Sigmoid colon (tissue), 7 donors: ENCODE measurements around the gene SPTLC2. TPM values are rescaled to one million over a fixed set of nuclear protein-coding genes. Genes with fewer than 3 reads are reported as not detected.
"Not testable (repeated sequence)": the region's sequence is repeated elsewhere in the genome, so short reads cannot be mapped to it uniquely, and the experiment has no call there.

Experiments used
- DNase-seq: peaks from one replicate; pipeline ENCODE4 v3.0.0-alpha.2; 2019
- H3K27ac ChIP-seq, 4 donors: fragments of 200-600 bp; sonication (generic); one replicate each; pipeline ENCODE4 v1.5.1; 2016 to 2019; ENCODE audit warnings: mild to moderate bottlenecking in 1 of 4
- H3K27me3 ChIP-seq, 3 donors: fragments of 200-600 bp; sonication (generic); one replicate each; pipeline ENCODE4 v1.5.1; 2019; ENCODE audit warnings: mild to moderate bottlenecking in 1 of 3
- H3K36me3 ChIP-seq, 4 donors: fragments of 200-600 bp; sonication (generic); one replicate each; pipeline ENCODE4 v1.5.1; 2016 to 2019
- H3K4me1 ChIP-seq, 4 donors: fragments of 200-600 bp; sonication (generic); one replicate each; pipeline ENCODE4 v1.5.1; 2017 to 2019
- H3K4me3 ChIP-seq, 4 donors: fragments of 200-600 bp; sonication (generic); one replicate each; pipeline ENCODE4 v1.5.1; 2017 to 2019; ENCODE audit warnings: mild to moderate bottlenecking in 2 of 4, moderate library complexity in 1 of 4
- H3K9me3 ChIP-seq, 4 donors: fragments of 200-600 bp in 3 of 4; sonication (generic) in 3 of 4; one replicate each; pipeline versions ENCODE4 v1.5.1 to v1.6.1; 2013 to 2019
- CTCF ChIP-seq, 4 experiments: fragments of 450-650 bp in 3 of 4; fragments of 200-600 bp in 1 of 4; IDR thresholded peaks; one replicate each; pipeline ENCODE4 v1.5.1; 2016 to 2019; ENCODE audit warnings: antibody characterized with exemption in 4 of 4, mild to moderate bottlenecking in 3 of 4, moderate library complexity in 2 of 4
- EP300 ChIP-seq, 4 donors: sonication (generic); formaldehyde crosslinking; IDR thresholded peaks; one replicate each; pipeline ENCODE4 v1.6.1; 2017; ENCODE audit warnings: antibody characterized with exemption in 4 of 4
- POLR2A ChIP-seq, 2 donors: fragments of 450-650 bp; IDR thresholded peaks; one replicate each; pipeline ENCODE4 v1.6.1; 2016; ENCODE audit warnings: antibody characterized with exemption in 2 of 2, mild to moderate bottlenecking in 2 of 2, moderate library complexity in 2 of 2
- POLR2AphosphoS5 ChIP-seq, 4 donors: sonication (generic); formaldehyde crosslinking; IDR thresholded peaks; one replicate each; pipeline ENCODE4 v1.6.1; 2017; ENCODE audit warnings: antibody characterized with exemption in 4 of 4
- WGBS, 2 donors: extraction: QIAGEN DNeasy Blood & Tissue Kit; methylation state at CpG; one replicate each; pipeline ENCODE4 v1.1.7; 2013; 5-methylcytosine and 5-hydroxymethylcytosine counted together
- intact Hi-C: fragments of 100-400 bp; cut with DNase I; formaldehyde crosslinking; loops from one replicate; pipeline ENCODE4 v1.15.1; 2023
- polyA plus RNA-seq, 3 donors: library from polyadenylated mRNA; stranded (reverse); fragments of 200-250 nt; gene quantifications; one replicate each; pipeline ENCODE4 v1.2.3, GENCODE V29; 2013
- total RNA-seq, 4 donors: library from RNA; depleted of rRNA; stranded (reverse); fragments of >200 nt; gene quantifications; one replicate each; pipeline ENCODE4 v1.1.0, GENCODE V29; 2016
- donor health status: healthy with polysubstance abuse.
- donor health status: Bipolar disorder and iron deficiency.
- donor health status: healthy.

Gene SPTLC2
- total and polyA plus RNA-seq, 7 donors = 2.8 to 27.6 (median 14.6) TPM

GRCh38 chr14:77529963-77530362 lies 86.5 kb downstream of the SPTLC2 start:
- H3K27ac ChIP-seq = no peak overlapping the region
- no peak for DNase-seq
- no peaks in the 10 kb centered on the region for H3K9me3 ChIP-seq
- intact Hi-C loops = no loop called here
- H3K27me3 ChIP-seq = no peaks in the 10 kb centered on the region
- H3K4me3 ChIP-seq = no peak overlapping the region
- TF ChIP-seq POLR2AphosphoS5 (IDR thresholded peaks at IDR 0.05) = no peak
- TF ChIP-seq CTCF (IDR thresholded peaks at IDR 0.05) = no peak
- TF ChIP-seq EP300 (IDR thresholded peaks at IDR 0.05) = no peak
- no peak for TF ChIP-seq POLR2A (IDR thresholded peaks at IDR 0.05)
- H3K4me1 ChIP-seq = peaks cover 0 to 12% (median 4%) of the 10 kb centered on the region in 4 donors
- no peaks in the 10 kb centered on the region for H3K36me3 ChIP-seq

- TF ChIP-seq EP300 (IDR thresholded peaks at IDR 0.05) = no peak
- no peak for TF ChIP-seq POLR2AphosphoS5 (IDR thresholded peaks at IDR 0.05)
- TF ChIP-seq CTCF (IDR thresholded peaks at IDR 0.05) = no peak
- peaks cover 0 to 12% (median 4%) of the 10 kb centered on the region in 4 donors for H3K4me1 ChIP-seq
- H3K4me3 ChIP-seq = no peak overlapping the region
- 67 to 77% methylated on average over 2 of the region's 2 CpGs for WGBS, 2 donors
- H3K27ac ChIP-seq = no peak overlapping the region
- H3K36me3 ChIP-seq = no peaks in the 10 kb centered on the region
- DNase-seq = no peak
- H3K9me3 ChIP-seq = no peaks in the 10 kb centered on the region
- H3K27me3 ChIP-seq = no peaks in the 10 kb centered on the region
- intact Hi-C loops = no loop called here
Measured at GRCh38 chr14:77529213-77529612, 87.2 kb downstream of the SPTLC2 start.

- WGBS, 2 donors = 92 to 93% methylated on average over 5 of the region's 5 CpGs
- H3K27me3 ChIP-seq, H3K27ac ChIP-seq, H3K36me3 ChIP-seq, DNase-seq, H3K9me3 ChIP-seq, intact Hi-C loops, H3K4me3 ChIP-seq: not testable (repeated sequence)
- H3K4me1 ChIP-seq = peaks cover 0 to 12% (median 4%) of the 10 kb centered on the region in 4 donors
Measured at GRCh38 chr14:77528701-77529100, 87.7 kb downstream of the SPTLC2 start.

GRCh38 chr14:77526266-77526665 lies 90.2 kb downstream of the SPTLC2 start:
- WGBS, 2 donors = 73 to 84% methylated on average over 1 of the region's 1 CpG
- TF ChIP-seq POLR2AphosphoS5 (IDR thresholded peaks at IDR 0.05) (peak in 2 of 4 donors; percentile 14 to 29), POLR2A (IDR thresholded peaks at IDR 0.05) (no peak)
- Histone ChIP-seq H3K4me3 (no peak overlapping the region), H3K9me3 (no peaks in the 10 kb centered on the region), H3K4me1 (peaks cover 0 to 12% (median 4%) of the 10 kb centered on the region in 4 donors), H3K36me3 (no peaks in the 10 kb centered on the region), H3K27ac (peak overlapping the region in 2 of 4 donors; percentile 31 to 44), H3K27me3 (no peaks in the 10 kb centered on the region)
- intact Hi-C loops = no loop called here
- DNase-seq = no peak

- H3K4me3 ChIP-seq = no peak overlapping the region
- DNase-seq = no peak
- H3K27ac ChIP-seq = no peak overlapping the region
- no peaks in the 10 kb centered on the region for H3K9me3 ChIP-seq
- TF ChIP-seq CTCF (IDR thresholded peaks at IDR 0.05) (no peak), EP300 (IDR thresholded peaks at IDR 0.05) (no peak), POLR2AphosphoS5 (IDR thresholded peaks at IDR 0.05) (no peak), POLR2A (IDR thresholded peaks at IDR 0.05) (no peak)
- no peaks in the 10 kb centered on the region for H3K27me3 ChIP-seq
- peaks cover 0 to 17% (median 7%) of the 10 kb centered on the region in 4 donors for H3K36me3 ChIP-seq
- peaks cover 0 to 12% (median 4%) of the 10 kb centered on the region in 4 donors for H3K4me1 ChIP-seq
- WGBS, 2 donors = 96 to 97% methylated on average over 6 of the region's 6 CpGs
- intact Hi-C loops = no loop called here
Measured at GRCh38 chr14:77524536-77524935, 91.9 kb downstream of the SPTLC2 start.

GRCh38 chr14:77523109-77523508 lies 93.3 kb downstream of the SPTLC2 start:
- no peaks in the 10 kb centered on the region for H3K27me3 ChIP-seq
- no peak overlapping the region for H3K4me3 ChIP-seq
- H3K27ac ChIP-seq = no peak overlapping the region
- intact Hi-C loops = no loop called here
- peaks cover 0 to 30% (median 7%) of the 10 kb centered on the region in 4 donors for H3K36me3 ChIP-seq
- 79 to 91% methylated on average over 3 of the region's 3 CpGs for WGBS, 2 donors
- TF ChIP-seq CTCF (IDR thresholded peaks at IDR 0.05) = no peak
- no peak for TF ChIP-seq POLR2AphosphoS5 (IDR thresholded peaks at IDR 0.05)
- TF ChIP-seq POLR2A (IDR thresholded peaks at IDR 0.05) = no peak
- TF ChIP-seq EP300 (IDR thresholded peaks at IDR 0.05) = no peak
- DNase-seq = no peak
- H3K9me3 ChIP-seq = no peaks in the 10 kb centered on the region
- H3K4me1 ChIP-seq = peaks cover 0 to 12% (median 4%) of the 10 kb centered on the region in 4 donors
